GM12878 (cell line): Measurements from ENCODE around the gene SLCO4A1. TPM values are rescaled to one million over a fixed set of nuclear protein-coding genes. Genes with fewer than 3 reads are reported as not detected.

Source experiments
- ATAC-seq: fragments of 200-7000 bp; cut with Tn5 transposase; 3 replicates; pipeline ENCODE4 v1.9.1; 2020; ENCODE audit warnings: mild to moderate bottlenecking, moderate library complexity
- BruUV-seq: library from RNA; stranded (reverse); fragments of 400-500 nt; replicated peaks from 2 replicates; lab custom pipeline; 2021; lab: Mats Ljungman, UMichigan
- CTCF ChIA-PET: fragments of 300-600 bp; sonication (Branson Sonifier 250); formaldehyde crosslinking; extraction: SDS; loops from one replicate; lab custom pipeline; 2021; ENCODE audit warnings: inconsistent platforms; lab: Yijun Ruan, JAX
- POLR2A ChIA-PET: fragments of 350-600 bp; formaldehyde crosslinking; extraction: SDS; loops from one replicate; lab custom pipeline; 2021; ENCODE audit warnings: inconsistent platforms; lab: Charles Lee
- RAD21 ChIA-PET: fragments of 300-600 bp; sonication (Branson Sonifier 250); formaldehyde crosslinking; loops from one replicate; lab custom pipeline; 2023; ENCODE audit warnings: antibody characterized with exemption; ENCODE audit not compliant: unreplicated experiment; lab: Charles Lee
- SMC1A ChIA-PET: fragments of 300-600 bp; sonication (Branson Sonifier 250); formaldehyde crosslinking; loops from one replicate; lab custom pipeline; 2023; ENCODE audit not compliant: unreplicated experiment, uncharacterized antibody; lab: Charles Lee
- DNase-seq: peaks from one replicate; pipeline ENCODE4 v3.0.0-alpha.2; 2011; ENCODE audit warnings: low read depth, low spot score
- FAIRE-seq: peaks from 3 replicates; lab custom pipeline; 2011; peaks lifted over from hg19 to GRCh38; lab: Jason Lieb, UNC
- H2AFZ ChIP-seq: 2 replicates; pipeline ENCODE4 v1.6.0; 2011; ENCODE audit warnings: low read depth, low read length, control low read depth; ENCODE audit not compliant: control insufficient read depth
- H3K27ac ChIP-seq: 2 replicates; pipeline ENCODE4 v1.5.1; 2011; ENCODE audit warnings: control low read depth; ENCODE audit not compliant: control insufficient read depth, insufficient read depth
- H3K27me3 ChIP-seq, 2 experiments: replicated peaks in 1 of 2; 2 replicates each; pipeline versions ENCODE4 v1.6.0 to v1.6.1; 2011; ENCODE audit warnings: low read length in 1 of 2; ENCODE audit not compliant: control insufficient read depth in 2 of 2, insufficient read depth in 2 of 2
- H3K36me3 ChIP-seq, 2 experiments: 2 replicates each; pipeline ENCODE4 v1.5.1; 2011; ENCODE audit warnings: low read length in 1 of 2; ENCODE audit not compliant: control insufficient read depth in 2 of 2, insufficient read depth in 2 of 2
- H3K4me1 ChIP-seq: 2 replicates; pipeline ENCODE4 v1.6.1; 2011; ENCODE audit warnings: mild to moderate bottlenecking, low read length, moderate library complexity, mixed read lengths; ENCODE audit not compliant: control insufficient read depth, insufficient read depth
- H3K4me2 ChIP-seq: 2 replicates; pipeline ENCODE4 v1.6.0; 2011; ENCODE audit warnings: control low read depth; ENCODE audit not compliant: control insufficient read depth, insufficient read depth
- H3K4me3 ChIP-seq: fragments of 200-600 bp; sonication (generic); 2 replicates; pipeline ENCODE4 v1.5.1; 2016
- H3K79me2 ChIP-seq: 2 replicates; pipeline ENCODE4 v1.6.0; 2011; ENCODE audit warnings: low read length; ENCODE audit not compliant: control insufficient read depth, insufficient read depth
- H3K9ac ChIP-seq: 2 replicates; pipeline ENCODE4 v1.8.0; 2011; ENCODE audit warnings: low read length, control low read depth, mixed read lengths; ENCODE audit not compliant: control insufficient read depth, insufficient read depth
- H3K9me3 ChIP-seq: replicated peaks from 3 replicates; pipeline ENCODE4 v1.5.1; 2011; ENCODE audit warnings: mild to moderate bottlenecking, low read length; ENCODE audit not compliant: control insufficient read depth, insufficient read depth
- H4K20me1 ChIP-seq: 2 replicates; pipeline ENCODE4 v1.6.0; 2011; ENCODE audit not compliant: control insufficient read depth, insufficient read depth
- FOXM1 ChIP-seq: IDR thresholded peaks from 2 replicates; pipeline ENCODE4 v1.6.1; 2012; ENCODE audit warnings: low read depth, mild to moderate bottlenecking, inconsistent platforms, low read length, moderate library complexity
- HCFC1 ChIP-seq: fragments of 150-350 bp; IDR thresholded peaks from 2 replicates; pipeline ENCODE4 v1.6.1; 2014; ENCODE audit warnings: low read length
- IKZF1 ChIP-seq: fragments of 450-650 bp; conservative IDR thresholded peaks from 2 replicates; pipeline ENCODE4 v1.6.1; 2017; ENCODE audit warnings: antibody characterized with exemption, mild to moderate bottlenecking
- IRF3 ChIP-seq: fragments of 450-650 bp; IDR thresholded peaks from 2 replicates; pipeline ENCODE4 v1.6.1; 2014; ENCODE audit warnings: mild to moderate bottlenecking
- KDM1A ChIP-seq: fragments of 200-600 bp; sonication (generic); IDR thresholded peaks from 2 replicates; pipeline ENCODE4 v1.6.1; 2016; ENCODE audit warnings: borderline replicate concordance
- PAX5 ChIP-seq: IDR thresholded peaks from 2 replicates; pipeline ENCODE4 v1.6.1; 2011; ENCODE audit warnings: low read depth, low read length, borderline replicate concordance
- RAD21 ChIP-seq: IDR thresholded peaks from 2 replicates; pipeline ENCODE4 v1.6.1; 2011; ENCODE audit warnings: mild to moderate bottlenecking, low read depth, low read length, moderate library complexity; ENCODE audit not compliant: insufficient read depth
- REST ChIP-seq: IDR thresholded peaks from 2 replicates; pipeline ENCODE4 v1.6.1; 2012; ENCODE audit warnings: mild to moderate bottlenecking, low read depth, low read length
- RUNX3 ChIP-seq: IDR thresholded peaks from 2 replicates; pipeline ENCODE4 v1.6.1; 2012; ENCODE audit warnings: low read length, inconsistent platforms
- SIN3A ChIP-seq: IDR thresholded peaks from 2 replicates; pipeline ENCODE4 v1.6.1; 2012; ENCODE audit warnings: low read depth, low read length, improper control_type of control experiment
- SIX5 ChIP-seq: IDR thresholded peaks from 2 replicates; pipeline ENCODE4 v1.6.1; 2011; ENCODE audit warnings: mild to moderate bottlenecking, low read depth, low read length, moderate library complexity; ENCODE audit not compliant: severe bottlenecking
- SMARCA5 ChIP-seq: fragments of 450-650 bp; IDR thresholded peaks from 2 replicates; pipeline ENCODE4 v1.6.1; 2017; ENCODE audit warnings: mild to moderate bottlenecking
- YY1 ChIP-seq: IDR thresholded peaks from 2 replicates; pipeline ENCODE4 v1.6.1; 2011; ENCODE audit warnings: low read depth, mild to moderate bottlenecking, low read length
- ZBTB4 ChIP-seq: fragments of 450-650 bp; formaldehyde crosslinking; IDR thresholded peaks from 2 replicates; pipeline ENCODE4 v1.4.0; 2022; ENCODE audit warnings: mild to moderate bottlenecking, moderate library complexity
- ZZZ3 ChIP-seq: IDR thresholded peaks from 2 replicates; pipeline ENCODE4 v1.6.1; 2011; ENCODE audit warnings: low read depth; ENCODE audit not compliant: control insufficient read depth, insufficient read length
- WGBS: methylation state at CpG from one replicate; pipeline ENCODE4 v1.1.6; 2016; ENCODE audit warnings: low lambda C conversion rate; ENCODE audit not compliant: insufficient replicate concordance, insufficient coverage; ENCODE audit errors: missing lambda C conversion rate; 5-methylcytosine and 5-hydroxymethylcytosine counted together
- in situ Hi-C: fragments of 300-500 bp; cut with MboI; formaldehyde crosslinking; loops from 9 replicates; pipeline ENCODE4 v1.14.3; 2018; ENCODE audit warnings: mixed read lengths
- intact Hi-C: fragments of 100-400 bp; cut with micrococcal nuclease; formaldehyde crosslinking; loops from one replicate; pipeline ENCODE4 v1.14.2; 2022; ENCODE audit not compliant: unreplicated experiment
- polyA plus RNA-seq, 11 experiments: library from polyadenylated mRNA; depleted of rRNA in 4 of 11; unstranded in 6 of 11; stranded (reverse) in 5 of 11; fragments of >200 nt; fragmentation: Nextera tagmentation in 4 of 11; fragmentation: Illumina TruSeq in 1 of 11; extraction: Ambion mirVana in 4 of 11; extraction: Trizol in 1 of 11; gene quantifications; 1 replicate in 1 of 11; 2 replicates in 10 of 11; pipeline versions ENCODE4 v1.2.1 to v1.2.3, GENCODE V29; 2011 to 2016; ENCODE audit warnings: inconsistent platforms in 2 of 11, missing spikeins in 2 of 11, low read depth in 1 of 11
- total RNA-seq, 4 experiments: library from RNA; depleted of rRNA in 3 of 4; stranded (reverse); fragments of >200 nt in 3 of 4; fragmentation: Illumina TruSeq in 1 of 4; extraction: Trizol in 1 of 4; gene quantifications; 2 replicates each; pipeline versions ENCODE4 v1.2.1 to v1.2.3, GENCODE V29; 2013 to 2021

Gene SLCO4A1
- total and polyA plus RNA-seq, 10 of the 15 experiments (the other 5 are each of a cell fraction or from before 2014, with no cell fraction given), result 2.1 to 30.7 (median 12.0) TPM

GRCh38 chr20:62708591-62709536, 66.6 kb downstream of the SLCO4A1 start, which contains the start of gene NTSR1:
NTSR1 (plus strand) TSS chr20:62708836; CDS start chr20:62709208, 372 bp downstream.
- intact Hi-C loops, result no loop called here
- BruUV-seq, result no TSS peak
- Histone ChIP-seq H3K9ac (no peak within 1 kb of the TSS), H3K79me2 (no peaks in the 10 kb centered on the region), H2AFZ (no peak within 1 kb of the TSS), H4K20me1 (no peaks in the 10 kb centered on the region), H3K36me3 (no peaks in the 10 kb centered on the region), H3K9me3 (no peaks in the 10 kb centered on the region), H3K4me1 (no peaks in the 10 kb centered on the region), H3K27me3 (peaks cover 0 to 5% of the 10 kb centered on the region in 2 experiments; a peak in 3 of 4 replicates), H3K4me3 (no peak within 1 kb of the TSS), H3K4me2 (no peak within 1 kb of the TSS), H3K27ac (no peak within 1 kb of the TSS)
- ATAC-seq, result no peak
- FAIRE-seq, result no peak
- ChIA-PET SMC1A (no interaction called here), CTCF (no interaction called here), POLR2A (no interaction called here), RAD21 (no interaction called here)
- in situ Hi-C loops, result no loop called here
- TF ChIP-seq FOXM1, result no peak
- no peak for TF ChIP-seq RUNX3
- TF ChIP-seq ZZZ3, result no peak
- no peak for TF ChIP-seq SMARCA5
- TF ChIP-seq RAD21, result no peak
- no peak for TF ChIP-seq PAX5
- no peak for TF ChIP-seq SIX5
- no peak for TF ChIP-seq KDM1A
- no peak for TF ChIP-seq REST
- TF ChIP-seq YY1, result no peak
- no peak for TF ChIP-seq IKZF1
- no peak for TF ChIP-seq IRF3
- no peak for TF ChIP-seq SIN3A
- TF ChIP-seq HCFC1, result no peak
- TF ChIP-seq ZBTB4, result no peak
- no peak for DNase-seq
- 42% methylated on average over 83 of the region's 124 CpGs for WGBS
